ENCODE results near the gene LRP1B.

The LRP1B gene

GRCh38 chr2:141423124-141423523, 707.7 kb downstream of the LRP1B start:
- DNase-seq (ENCODE audit: low spot score), result no peak

GRCh38 chr2:141417246-141417797, 713.5 kb downstream of the LRP1B start:
- no peak for DNase-seq (ENCODE audit: low spot score)

- no peak for DNase-seq (ENCODE audit: low spot score)
These were observed 719.4 kb downstream of the LRP1B start for GRCh38 chr2:141411419-141411818.

- DNase-seq (ENCODE audit: low spot score), result no peak
These were observed 731.5 kb downstream of the LRP1B start for GRCh38 chr2:141399270-141399669.

GRCh38 chr2:141393214-141393545, 737.6 kb downstream of the LRP1B start:
- DNase-seq (ENCODE audit: low spot score), result no peak

GRCh38 chr2:141392517-141393213, 738.2 kb downstream of the LRP1B start:
- no peak for DNase-seq (ENCODE audit: low spot score)

- no peak for DNase-seq (ENCODE audit: low spot score)
These were observed 744.6 kb downstream of the LRP1B start for GRCh38 chr2:141386168-141386567.

- no peak for DNase-seq (ENCODE audit: low spot score)
These were observed 746.1 kb downstream of the LRP1B start for GRCh38 chr2:141384676-141385075.

GRCh38 chr2:141381946-141382345, 748.9 kb downstream of the LRP1B start:
- DNase-seq (ENCODE audit: low spot score), result no peak

GRCh38 chr2:141380008-141380979, 750.5 kb downstream of the LRP1B start:
- DNase-seq (ENCODE audit: low spot score), result no peak

GRCh38 chr2:141364821-141365220, 766.0 kb downstream of the LRP1B start:
- DNase-seq (ENCODE audit: low spot score), result no peak

GRCh38 chr2:141362311-141362710, 768.5 kb downstream of the LRP1B start:
- DNase-seq (ENCODE audit: low spot score), result no peak

GRCh38 chr2:141348481-141348880, 782.3 kb downstream of the LRP1B start:
- no peak for DNase-seq (ENCODE audit: low spot score)

GRCh38 chr2:141341444-141341843, 789.4 kb downstream of the LRP1B start:
- no peak for DNase-seq (ENCODE audit: low spot score)

GRCh38 chr2:141331127-141331526, 799.7 kb downstream of the LRP1B start:
- DNase-seq (ENCODE audit: low spot score), result no peak

- no peak for DNase-seq (ENCODE audit: low spot score)
These were observed 800.9 kb downstream of the LRP1B start for GRCh38 chr2:141329964-141330363.

GRCh38 chr2:141323571-141323970, 807.2 kb downstream of the LRP1B start:
- DNase-seq (ENCODE audit: low spot score), result no peak

- no peak for DNase-seq (ENCODE audit: low spot score)
These were observed 812.8 kb downstream of the LRP1B start for GRCh38 chr2:141317986-141318385.

- DNase-seq (ENCODE audit: low spot score), result no peak
These were observed 814.2 kb downstream of the LRP1B start for GRCh38 chr2:141316606-141317005.

- no peak for DNase-seq (ENCODE audit: low spot score)
These were observed 814.7 kb downstream of the LRP1B start for GRCh38 chr2:141316103-141316502.

- DNase-seq (ENCODE audit: low spot score), result no peak
These were observed 816.8 kb downstream of the LRP1B start for GRCh38 chr2:141313972-141314371.

- no peak for DNase-seq (ENCODE audit: low spot score)
These were observed 819.4 kb downstream of the LRP1B start for GRCh38 chr2:141311430-141311829.

- no peak for DNase-seq (ENCODE audit: low spot score)
These were observed 824.4 kb downstream of the LRP1B start for GRCh38 chr2:141306368-141306767.
